Fibroblast of peridontal ligament (primary cell): ENCODE data around the gene ARL16.

Experiments used
- DNase-seq: peaks from one replicate; pipeline ENCODE4 v3.0.0-alpha.2; 2010; ENCODE audit errors: extremely low read depth

Gene ARL16, protein sequence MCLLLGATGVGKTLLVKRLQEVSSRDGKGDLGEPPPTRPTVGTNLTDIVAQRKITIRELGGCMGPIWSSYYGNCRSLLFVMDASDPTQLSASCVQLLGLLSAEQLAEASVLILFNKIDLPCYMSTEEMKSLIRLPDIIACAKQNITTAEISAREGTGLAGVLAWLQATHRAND

DNA sequence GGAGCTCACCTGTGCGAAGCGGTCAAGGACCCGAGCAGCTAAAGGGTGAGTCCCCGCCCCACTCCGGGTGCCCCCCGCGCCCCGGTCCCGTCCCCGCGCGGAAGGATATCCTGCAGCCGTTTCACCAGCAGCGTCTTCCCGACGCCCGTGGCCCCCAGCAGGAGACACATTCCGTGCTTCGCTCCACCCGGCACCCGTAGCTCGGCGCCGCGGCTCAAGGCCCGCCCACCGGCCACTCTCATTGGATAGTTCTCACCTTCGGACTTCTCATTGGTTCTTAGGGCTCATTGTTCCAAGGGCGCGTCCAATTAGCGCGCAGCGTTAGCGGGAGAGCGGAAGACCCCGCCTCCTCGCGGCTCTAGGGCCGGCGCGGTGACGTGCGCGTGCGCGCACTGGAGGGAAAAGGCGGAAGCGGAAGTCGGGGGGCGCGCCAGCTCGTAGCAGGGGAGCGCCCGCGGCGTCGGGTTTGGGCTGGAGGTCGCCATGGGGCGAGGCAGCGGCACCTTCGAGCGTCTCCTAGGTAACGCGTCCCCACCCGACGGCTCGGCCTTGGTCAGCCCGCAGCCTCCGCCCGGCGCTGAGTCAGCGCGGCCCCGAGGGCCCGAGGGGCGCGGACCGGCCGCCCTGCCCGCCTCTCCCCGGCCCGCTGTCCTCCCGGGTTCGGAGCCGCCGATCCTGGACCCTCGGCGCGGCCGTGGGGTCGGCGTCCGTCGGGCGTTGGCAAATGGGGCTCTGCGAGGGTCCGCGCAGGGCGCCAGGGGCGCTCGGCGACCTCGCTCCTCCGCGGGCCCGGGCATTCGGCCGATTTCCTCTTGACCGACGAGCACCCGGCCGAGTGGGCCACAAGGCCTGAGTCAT lies at the start of gene ARL16, which contains the start of gene HGS:
ARL16 (minus strand) TSS at position 214 of the 858 bp plus-strand sequence; CDS start at position 170, 44 bp downstream.
HGS (plus strand) TSS at position 428 of the 858 bp plus-strand sequence; CDS start at position 484, 56 bp downstream.
- peak; percentile 99 for DNase-seq

DNA sequence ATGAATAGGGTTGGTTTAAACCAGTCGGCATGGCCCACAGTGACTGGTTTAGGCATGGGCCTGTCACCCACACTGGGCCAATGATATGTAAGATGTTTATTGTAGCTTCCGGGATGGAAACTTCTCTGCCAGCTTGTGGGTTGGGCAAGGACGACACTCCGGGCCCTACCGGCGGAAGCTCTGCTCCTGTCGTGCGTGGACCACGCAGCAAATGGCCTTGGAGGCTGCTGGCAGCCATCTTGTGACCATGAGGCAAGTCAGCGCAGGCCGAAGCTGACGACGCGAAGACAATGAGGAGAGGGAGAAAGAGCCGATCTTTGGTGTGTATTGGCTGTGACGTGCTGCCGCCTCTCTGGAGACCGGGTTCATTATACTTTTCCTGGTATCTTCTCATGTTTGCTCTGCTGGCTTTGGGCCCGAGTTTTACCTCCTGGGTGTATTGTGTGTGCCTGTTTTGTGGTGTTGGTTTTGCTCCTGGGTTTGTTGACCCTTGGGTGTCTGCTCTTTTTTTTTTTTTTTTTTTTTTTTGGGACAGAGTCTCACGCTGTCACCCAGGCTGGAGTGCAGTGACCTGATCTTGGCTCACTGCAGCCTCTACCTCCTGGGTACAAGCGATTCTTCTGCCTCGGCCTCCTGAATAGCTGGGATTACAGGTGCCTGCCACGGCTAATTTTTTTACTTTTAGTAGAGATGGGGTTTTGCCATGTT lies 43.9 kb upstream of the ARL16 start:
- DNase-seq, result no peak

DNA sequence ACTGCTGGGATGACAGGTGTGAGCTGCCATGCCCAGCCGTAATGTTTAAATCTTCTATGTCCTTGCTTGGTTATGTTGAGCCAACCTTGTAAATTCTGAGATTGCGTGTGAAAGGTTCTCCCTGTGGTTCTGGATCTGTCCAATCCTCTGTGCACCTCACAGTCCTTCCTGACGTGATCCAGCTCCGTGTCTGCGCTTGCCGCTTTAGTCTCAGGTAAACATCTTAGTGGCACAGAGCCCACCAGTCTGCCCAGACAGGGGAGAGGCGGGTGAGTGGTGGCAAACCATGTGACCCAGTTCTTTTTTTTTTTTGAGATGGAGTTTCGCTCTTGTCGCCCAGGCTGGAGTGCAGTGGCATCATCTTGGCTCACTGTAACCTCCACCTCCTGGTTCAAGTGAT lies 42.4 kb upstream of the ARL16 start:
- DNase-seq, result no peak

DNA sequence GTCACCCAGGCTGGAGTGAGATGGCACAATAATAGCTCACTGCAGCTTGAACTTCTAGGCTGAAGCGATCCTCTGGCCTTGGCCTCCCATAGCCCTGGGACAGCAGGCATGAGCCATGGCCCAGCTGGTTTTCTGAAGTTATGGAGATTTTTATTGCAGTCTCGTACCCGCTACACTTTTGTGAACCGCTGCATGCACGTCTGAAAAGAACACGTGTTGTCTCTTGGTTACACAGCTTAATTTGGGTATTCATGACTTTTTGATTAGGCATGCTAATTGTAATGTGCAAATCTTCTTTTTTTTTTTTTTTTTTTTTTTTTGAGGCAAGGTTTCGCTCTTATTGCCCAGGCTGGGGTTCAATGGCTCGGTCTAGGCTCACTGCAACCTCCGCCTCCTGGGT lies 41.8 kb upstream of the ARL16 start:
- no peak for DNase-seq

DNA sequence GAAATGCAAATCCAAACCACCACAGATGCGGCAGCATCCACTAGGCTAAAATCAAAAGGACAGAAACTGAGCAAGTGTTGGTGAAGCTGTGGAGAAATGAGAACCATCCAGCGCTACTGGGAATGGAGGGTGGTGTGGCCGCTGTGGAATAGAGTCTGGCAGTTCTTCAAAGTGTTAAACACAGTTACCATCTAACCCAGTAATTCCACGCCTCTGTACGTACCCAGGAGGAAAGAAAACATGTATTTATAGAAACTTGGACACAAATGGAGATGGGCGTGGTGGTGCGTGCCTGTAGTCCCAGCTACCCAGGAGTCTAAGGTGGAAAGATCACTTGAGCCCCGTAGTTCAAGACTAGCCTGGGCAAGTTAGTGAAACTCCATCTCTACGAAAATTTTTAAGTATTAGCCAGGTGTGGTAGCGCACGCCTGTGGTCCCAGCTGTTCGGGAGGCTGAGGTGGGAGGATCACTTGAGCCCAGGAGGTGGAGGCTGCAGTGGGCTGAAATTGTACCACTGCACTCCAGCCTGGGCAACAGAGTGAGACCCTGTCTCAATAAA lies 40.1 kb upstream of the ARL16 start:
- no peak for DNase-seq

DNA sequence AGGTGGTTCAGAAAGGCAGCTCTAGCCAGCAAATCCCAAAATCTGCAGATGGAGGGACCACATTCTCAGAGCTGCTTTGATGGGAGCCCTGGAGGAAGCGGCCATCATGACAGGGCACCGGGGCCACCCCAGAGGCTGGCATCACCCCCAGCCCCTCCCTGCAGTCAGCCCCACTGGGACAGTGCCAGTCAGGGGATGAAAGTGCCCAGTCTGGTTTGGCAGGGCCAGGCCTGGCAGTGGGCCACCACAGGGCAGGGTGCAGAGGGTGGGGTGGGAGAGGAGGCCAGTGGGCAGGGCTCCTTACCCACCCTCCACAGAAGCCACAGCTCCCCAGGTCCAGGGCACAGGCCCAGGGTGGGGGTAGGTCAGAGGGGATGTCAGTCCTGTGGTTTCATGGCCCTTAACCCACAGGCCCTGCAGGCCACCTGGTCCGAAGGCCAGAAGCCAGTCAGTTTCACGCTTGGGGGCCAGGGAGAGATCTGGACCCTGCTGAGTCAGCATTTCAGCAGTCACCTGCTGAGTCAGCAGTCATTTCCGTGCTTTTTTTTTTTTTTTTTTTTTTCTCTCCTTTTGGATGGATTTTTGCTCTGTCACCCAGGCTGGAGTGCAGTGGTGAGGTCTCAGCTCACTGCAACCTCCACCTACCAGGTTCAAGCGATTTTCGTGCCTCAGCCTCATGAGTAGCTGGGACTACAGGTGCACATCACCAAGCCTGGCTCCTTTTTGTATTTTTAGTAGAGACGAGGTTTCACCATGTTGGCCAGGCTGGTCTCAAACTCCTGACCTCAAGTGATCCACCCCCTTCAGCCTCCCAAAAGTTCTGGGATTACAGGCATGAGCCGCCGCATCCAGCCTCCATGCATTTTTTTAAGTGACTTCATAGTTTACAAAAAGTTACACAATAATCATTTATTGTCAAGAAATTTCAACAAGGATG lies 38.9 kb upstream of the ARL16 start:
- no peak for DNase-seq

DNA sequence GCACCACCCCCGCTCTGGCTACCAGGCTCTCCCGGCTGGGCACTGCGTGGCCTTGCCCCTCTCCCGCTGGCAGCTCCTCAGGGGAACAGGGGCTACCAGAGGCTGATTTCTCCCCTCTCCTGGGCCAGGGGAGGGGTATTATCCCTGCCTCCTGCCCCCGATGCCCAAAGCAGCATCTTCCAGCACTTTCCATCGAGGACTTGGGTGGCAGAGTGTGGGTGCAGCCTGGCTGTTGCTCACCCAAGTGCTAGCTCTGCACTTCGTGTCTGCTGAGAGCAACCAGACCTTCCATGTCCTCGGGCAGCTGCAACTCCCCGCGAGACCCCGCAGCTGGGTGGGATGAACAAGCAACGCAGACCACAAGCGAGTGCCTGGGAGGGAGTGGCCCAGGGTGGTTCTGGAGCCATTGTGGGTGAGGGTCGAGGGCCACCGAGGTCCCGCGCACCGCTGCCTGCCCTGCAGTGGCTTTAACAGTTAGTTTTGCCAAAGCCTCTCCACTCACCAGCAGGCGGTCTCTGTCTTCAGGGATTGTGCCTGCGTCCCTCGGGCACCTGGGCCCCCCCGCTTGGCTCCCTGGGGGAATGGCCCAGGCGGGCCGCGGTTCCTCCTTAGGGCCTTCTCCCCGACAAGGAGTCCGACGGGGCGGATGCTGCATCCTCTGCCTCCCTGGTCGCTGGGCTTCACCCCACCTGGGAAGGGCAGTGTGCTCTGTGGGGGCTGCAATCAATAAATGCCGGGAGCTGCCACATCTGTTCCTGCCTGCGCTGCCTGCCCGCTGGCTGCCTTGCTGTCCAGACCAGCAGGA lies 36.9 kb upstream of the ARL16 start:
- no peak for DNase-seq

DNA sequence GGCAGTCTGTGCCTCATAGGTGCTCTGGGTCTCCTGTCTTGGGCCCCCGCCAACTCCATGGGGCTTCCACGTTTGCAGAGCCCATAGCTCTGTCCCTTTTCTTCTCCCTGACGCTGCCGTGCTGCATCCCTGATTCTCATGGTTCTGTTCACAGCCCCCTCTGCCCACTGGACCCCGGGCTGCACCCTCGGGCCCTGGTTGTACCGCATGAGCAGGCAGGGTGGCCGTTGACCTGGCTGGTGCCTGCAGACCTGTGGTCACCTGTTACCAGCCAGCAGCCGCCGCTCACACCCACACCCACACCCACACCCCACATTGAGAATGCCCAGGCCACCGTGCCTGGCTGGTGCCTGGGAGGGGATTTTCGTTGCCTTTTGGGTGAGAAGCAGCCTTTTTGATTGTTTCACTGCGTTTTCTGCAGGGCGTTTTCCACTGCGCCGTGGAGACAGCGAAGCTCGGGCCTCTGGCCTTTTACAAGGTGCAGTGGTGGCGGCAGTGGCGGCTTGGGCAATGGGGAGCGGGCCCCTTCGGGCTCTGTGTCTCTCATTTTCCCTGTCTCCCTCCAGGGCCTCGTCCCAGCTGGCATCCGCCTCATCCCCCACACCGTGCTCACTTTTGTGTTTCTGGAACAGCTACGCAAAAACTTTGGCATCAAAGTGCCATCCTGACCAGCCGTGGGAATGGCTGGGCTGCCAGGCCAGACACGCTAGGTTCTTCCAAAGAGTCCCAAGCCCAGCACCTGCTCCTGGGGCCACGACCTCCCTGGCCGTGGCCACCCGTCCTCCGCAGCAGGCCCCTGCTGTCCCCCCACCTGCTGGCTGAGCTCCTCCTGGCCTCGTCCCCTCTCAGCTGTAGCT lies 36.0 kb upstream of the ARL16 start:
- no peak for DNase-seq

DNA sequence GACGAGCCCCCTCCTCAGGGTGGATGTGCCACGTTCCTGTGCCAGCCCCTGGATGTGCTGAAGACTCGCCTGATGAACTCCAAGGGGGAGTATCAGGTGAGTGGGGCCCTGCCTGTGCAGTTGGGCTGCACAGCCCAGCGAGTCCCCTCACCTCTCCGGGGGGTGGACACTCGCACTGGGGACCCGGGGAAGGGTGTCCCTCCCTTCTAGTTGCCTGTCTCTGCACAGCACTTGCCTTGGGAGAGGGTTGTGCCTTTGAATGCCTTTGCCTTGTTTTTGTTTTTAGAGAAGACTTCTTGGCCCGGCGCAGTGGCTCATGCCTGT lies 34.1 kb upstream of the ARL16 start:
- no peak for DNase-seq

DNA sequence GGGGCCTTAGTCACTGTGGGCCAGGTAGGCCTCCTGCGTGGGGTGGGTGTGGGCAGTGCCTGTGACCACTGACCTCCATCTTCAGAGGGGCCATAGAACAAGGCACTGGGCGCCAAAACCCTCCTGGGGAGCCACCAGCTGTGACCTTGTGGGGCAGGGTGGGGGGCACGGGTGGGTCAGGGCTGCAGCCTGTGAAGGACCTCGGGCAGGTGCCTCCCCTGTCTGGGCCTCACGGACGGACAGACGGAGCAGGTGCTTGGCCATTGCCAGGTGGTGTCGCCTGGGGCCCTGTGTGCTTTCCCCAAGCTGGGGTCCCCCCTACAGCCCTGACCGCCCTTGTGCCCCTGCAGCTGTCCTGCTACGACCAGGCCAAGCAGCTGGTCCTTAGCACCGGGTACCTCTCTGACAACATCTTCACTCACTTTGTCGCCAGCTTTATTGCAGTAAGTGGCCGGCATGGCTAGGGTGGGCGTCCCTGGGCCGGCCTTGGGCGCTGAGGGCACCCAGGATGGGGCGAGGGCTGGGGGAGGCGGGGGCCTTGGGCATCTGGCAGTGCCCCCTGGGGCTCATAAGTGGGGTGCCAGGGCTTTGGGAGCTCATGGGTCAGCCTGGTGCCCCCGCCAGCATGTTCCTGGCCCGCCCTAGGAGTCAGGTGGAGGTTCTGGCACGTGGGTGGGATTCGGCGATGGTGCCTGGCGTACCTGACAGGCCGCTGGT lies 33.6 kb upstream of the ARL16 start:
- DNase-seq, result no peak

DNA sequence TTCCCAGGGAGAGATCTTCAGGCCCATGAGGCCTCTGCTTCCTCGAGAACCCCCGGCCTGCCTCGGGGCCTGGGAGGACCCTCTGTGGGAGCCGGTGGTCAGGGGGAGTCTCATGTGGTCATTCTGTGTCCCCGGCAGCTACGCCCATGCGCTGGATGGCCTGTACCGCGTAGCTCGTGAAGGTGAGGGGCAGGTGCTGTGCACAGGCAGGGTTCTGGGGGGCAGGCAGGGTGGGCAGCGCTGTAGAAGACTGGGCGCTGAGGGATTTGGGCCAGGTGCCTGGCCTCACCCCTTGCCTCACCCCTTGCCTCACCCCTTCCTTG lies 33.0 kb upstream of the ARL16 start:
- DNase-seq, result no peak

DNA sequence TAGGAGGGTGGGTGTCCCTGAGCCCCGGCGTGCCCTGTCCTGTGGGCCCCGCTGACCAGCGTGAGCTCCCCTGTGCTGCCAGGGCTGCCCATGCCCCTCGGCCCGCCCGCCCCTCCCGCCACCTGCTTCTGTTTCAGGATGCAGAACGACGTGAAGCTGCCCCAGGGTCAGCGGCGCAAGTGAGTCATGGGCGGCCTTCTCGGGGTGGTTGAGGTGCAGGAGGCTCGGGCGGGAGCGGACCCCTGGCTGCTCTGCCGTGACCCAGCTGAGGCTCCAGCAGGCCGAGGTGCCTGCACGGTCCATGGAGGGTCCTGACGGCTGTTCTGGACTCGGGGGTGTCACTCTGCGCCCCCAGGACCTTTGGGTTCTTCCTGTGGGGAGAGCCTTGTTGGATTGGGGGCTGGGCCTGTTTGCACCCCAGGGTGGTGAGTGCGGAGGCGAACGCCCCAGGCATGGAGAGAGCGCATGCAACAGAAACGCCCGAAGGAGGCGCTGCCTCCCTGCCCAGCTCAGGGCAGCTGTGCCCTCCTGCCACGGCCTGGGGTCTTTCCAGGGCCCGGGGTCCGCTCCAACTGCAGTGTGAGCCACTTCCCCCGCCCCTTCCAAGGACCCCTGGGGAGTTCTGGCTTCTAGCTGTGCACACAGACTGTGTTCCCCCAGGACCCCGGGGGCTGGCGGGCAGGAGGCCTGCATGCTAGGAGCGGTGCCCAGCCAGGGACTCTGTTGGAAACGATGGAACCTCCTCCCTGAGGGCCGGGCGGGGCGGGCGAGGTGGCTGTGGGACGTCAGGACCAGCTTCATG lies 32.5 kb upstream of the ARL16 start:
- DNase-seq, result no peak

DNA sequence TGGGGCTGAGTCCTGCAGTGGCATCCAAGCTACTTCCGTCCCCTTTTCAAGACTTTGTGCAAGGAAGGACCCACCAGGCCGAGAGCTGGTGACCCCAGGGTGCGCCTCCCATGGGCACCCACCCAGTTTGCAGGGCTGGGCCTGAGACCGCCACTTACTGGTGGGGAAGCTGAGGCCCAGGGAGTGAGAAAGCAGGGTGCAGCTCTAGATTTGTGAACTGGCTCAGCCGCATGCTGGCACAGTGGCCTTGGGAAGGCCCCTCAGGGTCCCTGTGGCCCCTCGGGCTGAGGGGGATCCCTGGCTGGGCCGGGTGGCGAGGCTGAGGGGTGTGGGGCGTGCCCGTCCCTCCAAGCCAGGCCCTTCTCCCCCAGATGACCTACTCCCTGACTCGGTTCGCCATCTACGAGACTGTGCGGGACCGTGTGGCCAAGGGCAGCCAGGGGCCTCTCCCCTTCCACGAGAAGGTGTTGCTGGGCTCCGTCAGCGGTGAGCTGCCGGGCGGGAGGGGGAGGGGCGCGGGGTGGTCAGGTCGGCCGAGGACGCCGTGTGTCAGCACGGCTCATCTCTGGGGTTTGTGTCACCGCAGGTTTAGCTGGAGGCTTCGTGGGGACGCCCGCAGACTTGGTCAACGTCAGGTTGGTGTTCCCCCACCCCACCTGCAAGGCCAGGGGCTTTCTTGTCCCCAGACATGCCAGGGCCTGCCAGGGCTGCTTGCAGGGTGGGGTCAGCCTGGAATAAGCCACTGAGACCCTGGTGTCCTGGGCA lies 31.7 kb upstream of the ARL16 start:
- DNase-seq, result no peak

DNA sequence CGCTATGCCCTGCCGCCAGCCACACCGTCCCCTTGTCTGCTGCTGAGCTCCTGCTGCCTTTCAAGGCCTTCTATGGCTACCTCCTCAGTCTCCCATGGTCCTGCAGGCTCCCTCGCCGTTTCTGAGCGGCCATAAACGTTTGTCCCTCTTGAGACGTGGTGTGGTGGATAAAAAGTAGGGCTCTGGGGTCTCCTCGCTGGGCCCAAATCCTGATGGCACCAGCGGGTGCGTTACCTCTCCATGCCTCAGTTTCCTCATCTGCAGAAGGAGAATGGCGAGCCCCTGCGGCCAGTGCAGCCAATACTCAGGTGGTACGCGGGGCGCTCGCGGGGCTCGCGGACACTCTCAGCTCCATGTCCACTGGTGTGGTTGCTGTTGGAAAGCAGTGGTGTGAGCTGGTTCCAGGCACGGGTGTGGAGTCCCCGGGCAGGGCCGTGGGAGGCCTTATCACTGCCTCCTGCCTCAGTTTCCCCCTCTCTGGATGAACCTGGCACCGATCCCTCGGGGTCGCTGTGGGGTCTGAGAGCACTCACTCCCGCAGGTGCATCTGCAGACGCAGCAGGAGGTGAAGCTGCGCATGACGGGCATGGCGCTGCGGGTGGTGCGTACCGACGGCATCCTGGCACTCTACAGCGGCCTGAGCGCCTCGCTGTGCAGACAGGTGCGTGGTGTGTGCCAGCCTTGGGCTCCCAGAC lies 31.0 kb upstream of the ARL16 start:
- no peak for DNase-seq

DNA sequence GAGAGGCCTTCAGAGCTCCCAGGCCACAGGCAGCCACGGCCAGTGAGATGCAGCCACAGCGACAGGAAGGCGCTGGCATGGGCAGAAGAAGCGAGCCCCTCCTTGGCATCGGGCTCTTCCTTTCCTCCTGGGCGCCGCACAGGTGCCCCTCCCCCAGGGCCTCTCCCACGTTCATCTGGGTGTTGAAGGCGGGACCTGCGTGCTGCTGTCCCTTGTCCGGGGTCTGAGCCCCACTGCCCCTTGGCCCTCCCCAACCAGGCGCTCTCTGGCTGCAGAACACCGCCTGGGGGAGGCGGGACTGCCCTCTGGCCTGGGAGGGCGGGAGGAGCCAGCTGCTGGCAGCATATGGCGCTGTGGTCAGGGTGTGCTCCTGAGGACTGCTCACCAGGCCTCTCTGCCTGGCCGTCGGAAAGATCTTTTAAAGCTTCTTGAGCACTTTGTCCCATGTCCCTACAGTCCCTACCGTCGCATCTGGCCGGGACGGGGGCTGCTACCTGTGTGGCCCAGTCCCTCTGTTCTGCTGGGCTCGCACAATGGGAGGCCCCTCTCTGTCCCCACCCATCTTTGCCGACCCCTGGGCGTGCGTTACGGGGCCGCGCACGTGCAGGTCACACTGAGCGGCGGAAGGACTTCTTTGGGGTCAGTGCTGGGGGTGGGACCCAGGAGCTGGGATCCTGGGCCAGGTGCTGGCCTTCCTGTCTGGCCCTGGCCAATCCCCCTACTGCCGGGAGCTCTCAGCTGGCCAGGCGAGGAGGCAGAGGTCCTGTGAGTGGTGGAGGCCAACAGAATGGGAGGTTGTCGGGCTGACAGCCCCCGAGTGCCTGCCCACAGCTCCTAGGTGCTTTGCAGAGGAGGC lies 30.2 kb upstream of the ARL16 start:
- DNase-seq, result no peak

DNA sequence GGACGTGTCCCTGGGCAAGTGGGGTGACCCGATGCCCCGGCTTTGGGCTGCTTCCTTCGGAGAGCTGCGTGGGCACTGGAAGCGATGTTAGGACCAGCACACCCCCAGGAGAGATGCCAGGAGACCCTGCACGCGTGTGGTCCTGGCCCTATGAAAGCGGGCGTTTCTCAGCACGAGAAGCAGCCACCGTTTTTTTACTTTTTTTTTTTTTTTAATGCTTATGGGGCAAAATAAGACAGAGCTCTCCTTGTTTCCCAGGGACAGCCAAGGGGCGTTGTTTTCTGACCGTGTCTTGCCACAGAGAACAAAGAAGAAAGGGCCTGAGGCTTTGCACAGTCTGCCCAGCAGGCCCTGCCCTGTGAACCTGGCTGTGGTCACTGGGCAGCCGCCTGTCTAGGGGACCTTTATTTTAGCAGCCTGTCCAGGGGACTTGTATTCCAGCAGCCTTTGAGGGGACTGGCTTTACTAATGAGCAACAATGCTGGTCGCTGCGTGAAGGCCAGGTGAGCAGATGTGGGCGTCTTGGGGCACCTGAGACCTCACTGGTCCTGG lies 29.5 kb upstream of the ARL16 start:
- DNase-seq, result no peak
